GM19023 (cell line): ENCODE measurements around the gene TMEM63A.
"Not testable (repeated sequence)": the region's sequence is repeated elsewhere in the genome, so short reads cannot be mapped to it uniquely, and the experiment has no call there.

Experiments
- ATAC-seq: cut with Tn5 transposase; IDR thresholded peaks from one replicate; pipeline ENCODE4 v1.9.1; 2021; ENCODE audit warnings: mild to moderate bottlenecking, moderate library complexity; ENCODE audit not compliant: unreplicated experiment

Gene TMEM63A

GRCh38 chr1:225881959-225882693, at the start of gene TMEM63A:
TSS of gene TMEM63A (minus strand) at chr1:225882380. CDS start at chr1:225877580, 4,800 bp downstream.
- ATAC-seq = peak; percentile 72

DNA sequence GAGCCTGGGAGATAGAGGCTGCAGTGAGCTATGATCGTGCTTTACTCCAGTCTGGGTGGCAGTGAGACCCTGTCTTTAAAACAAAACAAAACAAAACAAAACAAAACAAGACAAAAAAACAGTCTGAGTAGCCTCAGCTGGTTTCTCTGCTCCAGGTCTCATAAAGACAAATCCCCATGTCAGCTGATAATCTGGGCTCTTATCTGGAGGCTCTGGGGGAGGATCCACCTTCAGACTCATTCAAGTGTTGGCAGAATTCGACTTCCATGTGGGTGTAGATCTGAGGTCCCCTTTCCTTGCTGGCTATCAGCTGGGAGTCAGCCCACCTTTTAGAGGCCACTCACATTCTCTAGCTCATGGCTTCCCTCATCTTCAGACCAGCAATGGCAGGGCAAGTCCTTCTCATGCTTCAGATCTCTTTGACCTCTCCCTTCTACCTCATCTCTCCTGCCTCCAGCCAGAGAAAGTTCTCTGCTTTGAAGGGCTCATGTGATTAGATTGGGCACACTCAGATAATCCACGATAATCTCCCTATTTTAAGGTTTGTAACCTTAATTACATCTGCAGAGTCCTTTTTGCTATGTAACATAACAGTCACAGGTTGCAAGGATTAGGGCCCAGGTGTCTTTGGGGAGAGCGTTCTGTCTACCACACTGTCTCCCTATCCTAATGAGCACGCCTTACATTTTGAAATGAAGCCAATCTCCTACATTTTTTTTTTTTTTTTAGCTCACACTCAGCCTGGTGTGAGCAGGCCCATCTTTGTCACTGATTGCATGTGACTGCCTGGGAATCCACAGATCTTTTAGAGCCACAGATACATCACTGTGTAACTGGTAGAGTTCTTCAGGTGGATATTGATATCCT, 49.3 kb upstream of the TMEM63A start:
- no peak for ATAC-seq

- no peak for ATAC-seq
Measured at GRCh38 chr1:225930566-225930965, 48.4 kb upstream of the TMEM63A start.

GRCh38 chr1:225929462-225929861, 47.3 kb upstream of the TMEM63A start:
- not testable (repeated sequence) for ATAC-seq

- ATAC-seq = no peak
Measured at GRCh38 chr1:225928186-225929175, 46.3 kb upstream of the TMEM63A start.

GRCh38 chr1:225926551-225927113, 44.5 kb upstream of the TMEM63A start:
- ATAC-seq = no peak

DNA sequence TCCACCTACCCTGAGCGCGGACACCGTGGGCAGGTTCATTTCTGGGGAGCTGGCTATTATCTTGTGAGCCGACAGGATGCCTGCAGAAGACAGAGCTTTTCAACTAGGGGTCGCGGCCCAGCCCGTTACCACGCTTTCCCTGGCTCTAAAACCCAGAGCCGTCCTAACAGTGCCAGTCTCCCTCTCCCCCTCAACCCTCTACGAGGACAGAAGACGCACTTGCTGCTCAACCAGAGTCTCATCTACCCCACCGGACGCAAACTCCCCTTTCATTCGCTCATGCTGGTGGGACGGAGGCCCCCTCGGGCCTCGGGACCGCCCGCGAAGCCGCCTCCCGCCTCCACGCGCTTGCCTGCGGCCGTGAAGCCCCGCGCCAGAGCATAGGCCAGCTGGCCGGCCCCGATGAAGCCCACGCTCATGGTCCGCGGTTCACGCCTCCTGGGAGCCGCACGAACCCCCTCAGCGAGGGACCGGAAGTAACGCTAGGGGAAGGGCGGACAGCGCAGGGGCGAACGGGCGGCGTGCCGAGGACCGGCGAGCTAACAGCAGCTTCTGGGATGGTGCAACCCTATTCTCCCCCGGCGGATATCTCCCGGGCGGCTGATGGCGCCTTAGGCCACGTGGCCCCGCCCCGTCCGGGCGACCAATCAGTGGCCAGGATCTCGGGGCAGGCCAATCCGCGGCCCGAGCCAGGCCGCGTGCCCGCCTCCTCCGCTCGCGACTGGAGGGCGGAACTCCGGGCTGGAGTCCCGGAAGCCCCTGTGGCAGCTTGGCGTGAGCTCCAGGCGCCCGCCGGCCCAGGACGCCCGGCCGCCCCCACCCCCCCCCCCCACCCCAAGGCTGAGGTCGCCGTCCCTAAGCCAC, 41.7 kb upstream of the TMEM63A start, which contains the start of gene PYCR2:
Gene PYCR2 (minus strand): TSS at position 559 of the 864 bp plus-strand sequence. CDS start 140 bp downstream, at position 419.
- ATAC-seq = peak; percentile 98

GRCh38 chr1:225923381-225923691, 41.2 kb upstream of the TMEM63A start:
- no peak for ATAC-seq

GRCh38 chr1:225921734-225922709, 39.8 kb upstream of the TMEM63A start:
- ATAC-seq = no peak

DNA sequence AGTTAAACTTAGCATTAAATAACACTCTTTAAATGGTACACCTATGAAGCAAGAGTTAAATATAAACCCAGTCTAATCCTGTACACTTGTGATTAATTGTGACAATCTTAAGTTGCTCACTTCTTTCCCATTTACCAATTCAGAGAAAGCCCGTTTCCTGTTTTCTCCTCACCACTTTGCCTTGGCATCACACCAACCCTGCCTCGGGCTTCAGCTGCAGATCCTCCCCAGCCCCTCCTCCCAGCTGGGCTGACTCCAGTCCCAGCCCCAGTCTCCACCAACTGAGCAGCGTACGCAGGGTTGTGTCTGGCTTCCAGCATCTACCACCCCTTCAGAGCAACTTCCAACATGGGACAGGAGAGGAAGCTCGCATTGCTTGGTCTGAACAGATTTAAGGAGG, 37.7 kb upstream of the TMEM63A start:
- ATAC-seq = no peak

GRCh38 chr1:225918280-225918679, 36.1 kb upstream of the TMEM63A start:
- no peak for ATAC-seq

- no peak for ATAC-seq
Measured at GRCh38 chr1:225917536-225917935, 35.4 kb upstream of the TMEM63A start.

DNA sequence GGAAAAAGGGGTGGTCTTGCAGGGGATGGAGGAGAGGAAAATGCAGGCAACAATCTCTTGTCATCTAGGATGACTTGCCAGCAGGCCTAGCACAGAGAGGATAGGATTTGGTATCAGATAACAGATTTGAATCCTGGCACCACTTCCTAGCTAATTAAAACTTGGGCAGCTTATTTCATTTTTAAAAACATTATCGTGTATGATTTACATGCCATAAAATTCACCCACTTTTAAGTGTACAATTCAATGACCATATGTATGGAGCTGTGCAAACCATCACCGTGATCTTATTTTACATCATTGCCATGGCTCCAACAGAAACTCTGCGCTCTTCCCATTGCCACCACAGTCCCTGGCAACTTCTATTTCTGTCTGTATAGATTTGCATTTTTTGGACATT, 34.9 kb upstream of the TMEM63A start:
- ATAC-seq = no peak

DNA sequence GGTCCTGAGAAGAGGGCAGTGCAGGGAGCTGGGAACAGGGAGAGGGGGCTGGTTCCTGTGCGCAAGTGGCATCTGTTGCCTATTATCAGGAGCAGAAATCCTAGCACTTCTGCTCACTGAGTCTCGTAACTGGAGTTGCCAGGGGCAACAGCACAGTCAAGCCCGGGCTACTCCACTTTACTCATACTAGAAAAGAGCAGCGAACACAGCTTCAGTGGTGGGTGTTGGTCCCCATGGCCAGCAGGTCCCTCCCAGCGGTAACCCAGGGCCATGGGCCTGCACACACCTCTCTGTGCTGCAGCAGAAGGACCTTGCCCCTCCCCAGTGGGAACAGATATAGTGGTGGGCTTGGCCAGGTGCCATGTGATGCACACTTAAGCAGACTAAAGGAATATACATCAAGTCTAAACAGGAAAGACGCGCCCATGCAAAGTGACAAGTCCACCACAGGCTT, 33.4 kb upstream of the TMEM63A start:
- no peak for ATAC-seq

- no peak for ATAC-seq
Measured at GRCh38 chr1:225914947-225915346, 32.8 kb upstream of the TMEM63A start.

DNA sequence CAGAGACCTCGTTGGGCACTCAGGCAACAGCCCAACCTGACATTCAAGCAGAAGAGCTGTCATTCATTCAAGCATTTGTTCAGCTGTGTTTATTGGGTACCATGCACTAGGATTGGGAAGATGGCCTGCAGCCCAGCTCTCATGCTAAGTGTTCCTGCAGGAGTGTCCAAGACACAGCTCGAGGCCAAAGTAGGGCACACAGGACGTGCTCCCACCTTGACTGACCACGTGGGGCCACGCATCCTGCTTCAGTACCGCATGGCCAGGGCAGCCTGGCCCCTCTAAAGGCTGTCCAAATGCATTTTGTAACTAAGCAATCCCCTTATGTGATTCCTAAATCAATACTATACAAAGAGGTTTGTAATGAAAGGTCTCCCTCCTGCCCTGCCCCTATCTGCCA, 32.2 kb upstream of the TMEM63A start:
- ATAC-seq = no peak

- peak; percentile 62 for ATAC-seq
Measured at GRCh38 chr1:225911191-225912130, 29.3 kb upstream of the TMEM63A start.
